ENCODE data around the gene ARHGAP22.

Gene ARHGAP22

DNA sequence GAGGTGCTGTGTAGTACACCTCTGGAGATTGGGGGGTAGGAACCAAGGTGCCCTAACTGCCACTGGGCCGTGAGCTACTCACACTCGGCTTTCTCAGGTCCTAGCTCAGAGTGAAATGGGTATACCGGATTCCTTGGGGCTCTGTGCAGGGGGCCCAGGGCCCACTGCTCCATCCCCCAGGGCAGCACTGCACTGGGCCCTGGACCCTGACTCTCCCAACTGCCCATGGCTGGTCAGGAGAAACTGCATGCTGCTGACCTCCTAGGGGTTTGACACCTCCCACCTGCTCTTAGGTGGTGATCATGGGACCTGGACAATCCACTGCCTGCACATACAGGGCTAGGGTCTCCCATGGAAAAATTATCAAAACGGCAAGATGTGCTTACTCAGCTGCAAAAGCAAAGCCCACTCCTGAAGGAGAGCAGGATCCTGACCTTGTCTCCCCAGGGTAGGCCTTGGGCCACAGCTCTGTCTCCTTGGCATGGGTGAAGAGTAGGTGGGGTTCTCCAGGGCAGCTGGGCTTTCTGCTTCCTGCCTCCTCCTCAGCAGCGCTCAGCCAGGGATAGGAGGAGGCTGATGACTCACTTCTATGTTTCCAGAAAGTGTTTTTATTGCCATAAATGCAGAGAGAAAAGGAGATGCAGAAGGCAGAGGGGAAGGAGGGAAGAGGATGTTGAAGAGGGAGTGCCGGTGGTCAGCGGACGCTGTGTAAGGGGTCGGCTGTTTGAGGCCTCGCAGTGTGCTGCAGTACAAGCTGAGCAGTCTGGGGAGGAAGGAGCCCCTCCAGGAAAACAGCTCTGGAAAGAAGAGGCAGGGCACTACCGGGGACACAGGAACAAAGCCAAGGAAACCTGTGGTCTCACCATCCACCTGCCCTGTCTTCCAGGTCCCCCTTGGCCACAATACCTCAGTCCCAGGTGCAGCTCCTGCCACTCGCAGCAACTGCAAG is 107.8 kb downstream of the ARHGAP22 start:
- DNase-seq (ENCODE audit: insufficient read length, low spot score): no peak
- FAIRE-seq: no peak
- TF ChIP-seq POU2F2 (IDR thresholded peaks at IDR 0.05; ENCODE audit: low read depth, low read length) (no peak), TAF1 (IDR thresholded peaks at IDR 0.05; ENCODE audit: low read depth, low read length) (no peak), POLR2A (IDR thresholded peaks at IDR 0.05; ENCODE audit: low read depth, low read length) (no peak), POLR2AphosphoS5 (IDR thresholded peaks at IDR 0.05; ENCODE audit: low read depth, low read length) (no peak), PAX5 (IDR thresholded peaks at IDR 0.05; ENCODE audit: insufficient read depth, low read length, severe bottlenecking) (no peak), SPI1 (IDR thresholded peaks at IDR 0.05; ENCODE audit: low read depth, low read length) (no peak)

DNA sequence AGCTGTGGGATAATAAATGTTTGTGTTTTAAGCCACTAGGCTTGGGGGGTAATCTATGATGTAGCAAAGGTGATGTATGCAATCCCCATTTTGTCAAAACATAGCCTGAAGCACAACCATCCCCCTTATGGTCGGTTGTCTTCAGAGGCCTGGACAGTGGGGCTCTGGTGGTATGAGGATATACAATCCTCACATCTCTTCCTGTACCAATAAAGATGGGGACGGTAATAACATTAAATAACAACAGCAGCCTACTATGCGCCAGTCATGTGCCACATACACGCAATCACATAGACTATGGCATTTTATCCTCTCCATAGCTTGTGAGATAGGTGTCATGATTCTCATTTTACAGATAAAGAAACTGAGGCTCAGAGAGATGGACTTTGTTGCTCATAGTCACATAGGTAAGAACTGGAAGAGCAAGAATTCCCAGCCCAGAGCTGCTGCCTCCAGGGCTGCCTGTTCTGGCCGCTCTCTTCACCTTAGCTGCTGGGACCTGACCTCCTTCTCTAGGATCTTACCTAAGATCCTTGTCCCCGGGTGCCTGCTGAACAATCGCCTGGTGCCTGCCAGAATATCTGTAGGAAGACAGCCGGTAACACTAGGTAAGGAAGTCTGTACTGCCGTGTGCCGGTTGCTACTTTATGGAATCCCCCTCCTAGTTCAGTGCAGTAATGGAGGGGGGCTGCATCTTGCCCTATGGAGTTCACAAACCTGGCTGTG is 108.6 kb downstream of the ARHGAP22 start:
- no peak for TF ChIP-seq POU2F2 (IDR thresholded peaks at IDR 0.05; ENCODE audit: low read depth, low read length)
- no peak for FAIRE-seq
- DNase-seq (ENCODE audit: insufficient read length, low spot score): no peak

DNA sequence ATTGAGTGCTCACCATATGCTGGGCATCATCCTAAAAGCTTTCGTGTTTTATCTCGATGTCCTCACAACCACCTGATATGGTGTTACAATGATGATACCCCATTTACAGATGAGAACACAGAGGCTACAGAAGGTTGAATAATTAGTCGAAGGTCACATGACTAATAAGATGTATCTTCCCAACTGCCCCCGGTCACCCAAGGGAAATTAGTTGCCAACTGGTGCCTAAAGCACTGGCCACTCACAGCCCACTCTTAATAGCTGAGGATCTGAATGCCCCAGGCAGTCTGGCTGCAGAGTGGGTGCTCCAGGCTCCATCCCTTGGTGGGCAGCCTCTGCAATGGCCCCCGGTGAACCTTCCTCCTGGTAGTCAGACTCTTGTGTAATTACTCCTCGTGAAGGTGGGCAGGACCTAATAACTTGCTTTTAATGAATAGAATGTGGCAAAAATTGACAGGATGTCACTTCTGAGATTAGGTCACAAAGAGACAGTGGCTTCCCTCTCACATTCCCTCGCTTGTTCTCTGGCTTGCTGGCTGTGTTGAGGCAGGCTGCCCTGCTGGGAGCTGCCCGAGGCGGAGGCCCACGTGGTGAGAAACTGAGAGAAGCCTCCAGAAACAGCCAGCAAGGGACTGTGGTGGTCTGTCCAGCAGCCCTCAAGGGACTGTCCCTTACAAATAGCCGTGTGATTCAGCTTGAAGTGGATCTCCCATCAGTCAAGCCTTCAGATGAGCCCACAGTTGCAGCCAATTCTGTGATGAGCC is 109.4 kb downstream of the ARHGAP22 start:
- DNase-seq (ENCODE audit: insufficient read length, low spot score) (no peak), FAIRE-seq (no peak)
- TF ChIP-seq POLR2AphosphoS5 (IDR thresholded peaks at IDR 0.05; ENCODE audit: low read depth, low read length) (no peak), TAF1 (IDR thresholded peaks at IDR 0.05; ENCODE audit: low read depth, low read length) (no peak), POU2F2 (IDR thresholded peaks at IDR 0.05; ENCODE audit: low read depth, low read length) (no peak), SPI1 (IDR thresholded peaks at IDR 0.05; ENCODE audit: low read depth, low read length) (no peak), PAX5 (IDR thresholded peaks at IDR 0.05; ENCODE audit: insufficient read depth, low read length, severe bottlenecking) (no peak), POLR2A (IDR thresholded peaks at IDR 0.05; ENCODE audit: low read depth, low read length) (no peak)

DNA sequence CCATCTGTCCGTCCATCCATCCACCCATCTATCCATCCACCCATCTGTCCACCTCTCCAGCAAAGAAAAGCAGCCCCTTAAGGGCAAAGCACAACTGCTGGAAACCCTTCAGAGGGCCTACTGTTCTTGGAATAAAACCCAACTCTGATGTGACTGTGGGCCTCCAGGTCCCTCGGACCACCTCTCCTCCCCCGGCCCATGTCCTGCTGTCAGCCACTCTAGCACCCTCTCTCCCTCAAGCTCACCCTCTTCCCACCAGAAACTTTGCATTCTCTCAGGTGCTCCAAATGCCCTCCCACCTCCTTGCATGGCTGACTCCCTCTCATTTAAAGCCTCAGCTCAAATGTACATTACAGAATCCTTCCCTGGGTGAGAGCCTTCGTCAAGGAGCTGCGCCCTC is 110.3 kb downstream of the ARHGAP22 start:
- DNase-seq (ENCODE audit: insufficient read length, low spot score) (no peak), FAIRE-seq (no peak)
- TF ChIP-seq POLR2AphosphoS5 (IDR thresholded peaks at IDR 0.05; ENCODE audit: low read depth, low read length) (no peak), SPI1 (IDR thresholded peaks at IDR 0.05; ENCODE audit: low read depth, low read length) (no peak), PAX5 (IDR thresholded peaks at IDR 0.05; ENCODE audit: insufficient read depth, low read length, severe bottlenecking) (no peak), POU2F2 (IDR thresholded peaks at IDR 0.05; ENCODE audit: low read depth, low read length) (no peak)

DNA sequence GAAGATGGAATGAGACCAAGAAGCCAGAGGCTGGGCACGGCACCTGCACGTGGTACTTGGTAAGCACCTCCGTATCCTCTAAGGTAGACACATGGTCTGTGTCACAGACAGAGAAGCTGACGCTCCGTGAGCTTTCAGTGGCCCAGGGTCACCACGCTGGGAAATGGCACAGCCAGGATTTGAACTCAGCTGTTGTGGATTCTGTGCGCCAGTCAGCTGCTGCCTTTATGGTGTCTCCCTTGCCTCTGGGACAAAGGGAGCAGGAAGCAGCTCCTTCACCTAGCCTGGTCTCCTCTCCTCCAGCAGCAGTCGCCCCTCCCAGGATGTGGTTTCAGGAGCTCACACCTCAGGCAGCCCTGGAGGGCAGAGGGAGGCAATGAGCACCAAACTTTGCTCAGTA is 110.8 kb downstream of the ARHGAP22 start:
- FAIRE-seq (peak; percentile 16), DNase-seq (ENCODE audit: insufficient read length, low spot score) (no peak)
- TF ChIP-seq POU2F2 (IDR thresholded peaks at IDR 0.05; ENCODE audit: low read depth, low read length) (no peak), TAF1 (IDR thresholded peaks at IDR 0.05; ENCODE audit: low read depth, low read length) (no peak)

DNA sequence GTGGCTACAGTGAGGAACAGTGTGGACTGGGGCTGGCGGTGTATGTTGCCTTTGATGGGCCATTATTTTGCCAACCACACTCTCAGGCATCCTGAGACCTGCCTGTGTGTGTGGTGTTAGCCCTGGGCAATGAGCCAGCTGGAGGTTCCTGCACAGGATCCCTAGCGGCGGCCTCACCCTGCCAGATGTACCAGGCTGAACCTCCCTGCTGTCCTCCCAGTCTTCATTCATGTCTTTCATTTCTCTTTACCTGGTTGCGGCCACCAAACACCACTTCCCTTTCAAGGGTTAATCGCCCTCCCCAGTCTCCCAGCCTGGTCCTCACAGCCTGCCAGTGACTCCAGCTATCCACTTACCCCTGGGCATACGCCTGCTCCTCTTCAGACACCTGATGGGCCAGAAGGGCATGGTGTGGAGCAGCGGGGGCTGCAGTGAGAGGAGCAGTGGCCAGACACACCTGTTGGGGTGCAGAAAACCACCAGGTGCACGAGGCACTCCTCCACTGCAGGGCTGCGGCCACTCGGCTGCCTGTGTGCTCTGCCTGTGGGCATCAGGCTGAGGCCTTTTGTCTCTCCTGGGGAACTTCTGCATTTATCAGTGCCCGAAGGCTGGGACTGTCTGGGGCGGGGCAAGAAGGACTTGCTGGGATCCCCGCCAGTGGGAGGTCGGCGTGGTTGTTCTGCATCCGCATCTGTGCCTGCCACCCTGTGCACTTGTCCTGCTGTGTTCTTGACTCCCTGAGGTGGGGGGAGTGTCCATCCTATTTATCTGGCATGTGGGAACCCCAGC is 111.6 kb downstream of the ARHGAP22 start:
- DNase-seq (ENCODE audit: insufficient read length, low spot score) (no peak), FAIRE-seq (peak; percentile 41)
- TF ChIP-seq POLR2A (IDR thresholded peaks at IDR 0.05; ENCODE audit: low read depth, low read length) (no peak), SPI1 (IDR thresholded peaks at IDR 0.05; ENCODE audit: low read depth, low read length) (0 out of 2 replicates have a peak, but pooled peaks have one; percentile 5)

DNA sequence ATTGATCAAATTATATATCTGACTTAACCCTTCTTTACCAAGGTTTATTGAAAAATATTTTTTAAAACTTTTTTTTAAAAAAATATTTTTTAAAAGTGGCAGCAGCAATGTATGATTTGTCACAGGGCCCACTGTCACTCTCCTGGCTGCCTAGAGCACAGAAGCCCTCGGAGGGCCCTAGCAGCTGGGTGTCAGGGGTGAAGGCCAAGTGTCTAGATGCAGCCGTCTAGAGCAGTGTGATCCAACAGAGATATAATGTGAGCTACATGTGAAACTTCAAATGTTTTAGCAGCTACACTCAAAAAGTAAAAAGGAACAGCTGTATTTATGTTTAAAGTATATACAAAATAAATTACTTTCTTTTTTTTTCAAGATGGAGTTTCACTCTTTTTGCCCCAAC is 112.7 kb downstream of the ARHGAP22 start:
- TF ChIP-seq SPI1 (IDR thresholded peaks at IDR 0.05; ENCODE audit: low read depth, low read length) (no peak), PAX5 (IDR thresholded peaks at IDR 0.05; ENCODE audit: insufficient read depth, low read length, severe bottlenecking) (no peak)
- no peak for FAIRE-seq

DNA sequence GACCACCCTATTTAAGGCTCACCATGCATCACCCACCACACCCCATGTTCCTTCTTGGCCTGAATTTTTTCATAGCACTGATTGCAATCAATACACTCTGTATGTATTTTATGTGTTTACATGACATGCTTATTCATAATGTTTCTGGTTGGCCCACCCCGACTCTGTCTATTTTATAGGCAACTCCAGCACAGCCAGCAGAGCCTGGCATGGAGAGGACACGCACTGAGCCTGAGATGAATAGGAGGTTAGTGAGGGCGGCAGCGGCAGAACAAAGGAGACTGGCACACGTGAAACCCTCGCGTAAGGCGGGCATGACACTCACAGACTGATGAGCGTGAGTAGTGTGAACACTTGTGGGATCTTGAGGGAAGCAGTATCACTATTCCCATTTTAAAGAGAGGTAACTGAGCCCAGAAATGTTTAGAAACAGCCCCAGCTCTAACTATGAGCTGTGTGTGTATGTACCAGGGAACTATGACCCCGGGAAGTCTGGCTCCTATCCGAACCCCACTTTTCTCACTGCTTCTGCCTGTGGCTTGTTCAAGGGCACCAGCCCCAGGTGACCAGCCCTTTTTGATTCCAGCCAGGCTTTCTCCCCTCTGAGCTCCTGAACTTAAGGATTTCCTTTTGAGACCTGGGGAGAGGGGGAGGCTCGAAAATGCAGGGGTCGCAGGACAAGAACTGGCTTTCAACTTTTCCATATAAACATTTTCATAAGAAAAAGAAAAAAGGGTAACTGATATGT is 113.3 kb downstream of the ARHGAP22 start:
- DNase-seq (ENCODE audit: insufficient read length, low spot score): no peak
- FAIRE-seq: no peak
- TF ChIP-seq POLR2AphosphoS5 (IDR thresholded peaks at IDR 0.05; ENCODE audit: low read depth, low read length) (no peak), POU2F2 (IDR thresholded peaks at IDR 0.05; ENCODE audit: low read depth, low read length) (no peak)

More for the DNA sequence above, 112.7 kb downstream of the ARHGAP22 start:
- no peak for DNase-seq (ENCODE audit: insufficient read length, low spot score)

DNA sequence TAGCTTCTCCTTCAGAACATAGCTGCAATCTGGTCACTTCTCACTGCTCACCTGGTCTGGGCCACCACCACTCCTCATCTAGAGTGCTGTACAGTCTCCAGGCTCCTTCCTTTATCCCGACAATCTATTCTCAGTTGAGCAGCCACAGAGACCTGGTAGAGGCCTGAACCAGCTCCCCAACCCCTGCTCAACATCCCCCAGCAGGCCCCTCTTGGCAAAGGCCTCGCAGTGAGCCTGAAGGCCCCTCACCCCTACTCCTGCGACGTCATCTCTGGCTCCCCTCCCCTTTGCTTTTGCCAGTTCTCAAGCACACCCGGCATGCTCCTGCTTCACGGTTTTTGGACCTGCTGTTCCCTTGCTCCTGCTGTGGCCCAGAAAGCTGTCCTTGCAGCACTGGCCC is 113.9 kb downstream of the ARHGAP22 start:
- DNase-seq (ENCODE audit: insufficient read length, low spot score) (no peak), FAIRE-seq (no peak)
- TF ChIP-seq POU2F2 (IDR thresholded peaks at IDR 0.05; ENCODE audit: low read depth, low read length) (no peak), POLR2A (IDR thresholded peaks at IDR 0.05; ENCODE audit: low read depth, low read length) (no peak), POLR2AphosphoS5 (IDR thresholded peaks at IDR 0.05; ENCODE audit: low read depth, low read length) (no peak), TAF1 (IDR thresholded peaks at IDR 0.05; ENCODE audit: low read depth, low read length) (no peak), SPI1 (IDR thresholded peaks at IDR 0.05; ENCODE audit: low read depth, low read length) (no peak), PAX5 (IDR thresholded peaks at IDR 0.05; ENCODE audit: insufficient read depth, low read length, severe bottlenecking) (no peak)
